Ishikawa (cell line): Measurements from ENCODE around the gene APBB2.

Experiments used
- CEBPB ChIP-seq: IDR thresholded peaks from 2 replicates; pipeline ENCODE4 v1.6.1; 2012
- CREB1 ChIP-seq: IDR thresholded peaks from 2 replicates; pipeline ENCODE4 v1.6.1; 2012; ENCODE audit warnings: low read depth
- EGR1 ChIP-seq: IDR thresholded peaks from 2 replicates; pipeline ENCODE4 v1.6.1; 2012
- EP300 ChIP-seq: IDR thresholded peaks from 2 replicates; pipeline ENCODE4 v1.6.1; 2012; ENCODE audit warnings: borderline replicate concordance
- FOXM1 ChIP-seq: IDR thresholded peaks from 2 replicates; pipeline ENCODE4 v1.6.1; 2012; ENCODE audit warnings: low read depth, borderline replicate concordance
- NFIC ChIP-seq: IDR thresholded peaks from 2 replicates; pipeline ENCODE4 v1.6.1; 2012
- TAF1 ChIP-seq: IDR thresholded peaks from 2 replicates; pipeline ENCODE4 v1.6.1; 2012; ENCODE audit warnings: low read depth, mild to moderate bottlenecking
- TF ChIP-seq, protein P1 (sequence below): IDR thresholded peaks from 2 replicates; pipeline ENCODE4 v1.6.1; 2012; ENCODE audit warnings: low read depth, mild to moderate bottlenecking

DNA sequence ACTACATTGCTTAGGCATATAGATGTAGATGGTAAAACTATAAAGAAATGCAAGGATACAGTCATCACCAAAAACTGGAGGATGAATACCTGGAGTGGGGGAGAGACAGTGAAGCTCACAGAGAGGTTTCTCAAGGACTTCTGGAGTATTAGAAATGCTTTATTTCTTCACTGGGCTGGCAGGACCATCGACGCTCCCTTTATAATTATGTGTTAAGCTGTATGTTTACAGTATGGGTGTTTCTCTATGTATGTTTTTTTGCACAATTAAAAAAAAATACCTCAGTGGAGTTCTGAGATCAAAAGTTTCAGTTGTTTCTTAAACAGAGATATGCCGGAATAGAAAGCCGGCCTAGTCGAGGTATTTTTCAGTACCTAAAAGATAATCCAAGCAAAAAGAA lies 263.3 kb downstream of the APBB2 start:
- TF ChIP-seq EP300 (no peak), FOXM1 (no peak), CEBPB (no peak), NFIC (no peak), EGR1 (no peak), CREB1 (no peak), TAF1 (no peak)
- TF ChIP-seq, protein P1, sequence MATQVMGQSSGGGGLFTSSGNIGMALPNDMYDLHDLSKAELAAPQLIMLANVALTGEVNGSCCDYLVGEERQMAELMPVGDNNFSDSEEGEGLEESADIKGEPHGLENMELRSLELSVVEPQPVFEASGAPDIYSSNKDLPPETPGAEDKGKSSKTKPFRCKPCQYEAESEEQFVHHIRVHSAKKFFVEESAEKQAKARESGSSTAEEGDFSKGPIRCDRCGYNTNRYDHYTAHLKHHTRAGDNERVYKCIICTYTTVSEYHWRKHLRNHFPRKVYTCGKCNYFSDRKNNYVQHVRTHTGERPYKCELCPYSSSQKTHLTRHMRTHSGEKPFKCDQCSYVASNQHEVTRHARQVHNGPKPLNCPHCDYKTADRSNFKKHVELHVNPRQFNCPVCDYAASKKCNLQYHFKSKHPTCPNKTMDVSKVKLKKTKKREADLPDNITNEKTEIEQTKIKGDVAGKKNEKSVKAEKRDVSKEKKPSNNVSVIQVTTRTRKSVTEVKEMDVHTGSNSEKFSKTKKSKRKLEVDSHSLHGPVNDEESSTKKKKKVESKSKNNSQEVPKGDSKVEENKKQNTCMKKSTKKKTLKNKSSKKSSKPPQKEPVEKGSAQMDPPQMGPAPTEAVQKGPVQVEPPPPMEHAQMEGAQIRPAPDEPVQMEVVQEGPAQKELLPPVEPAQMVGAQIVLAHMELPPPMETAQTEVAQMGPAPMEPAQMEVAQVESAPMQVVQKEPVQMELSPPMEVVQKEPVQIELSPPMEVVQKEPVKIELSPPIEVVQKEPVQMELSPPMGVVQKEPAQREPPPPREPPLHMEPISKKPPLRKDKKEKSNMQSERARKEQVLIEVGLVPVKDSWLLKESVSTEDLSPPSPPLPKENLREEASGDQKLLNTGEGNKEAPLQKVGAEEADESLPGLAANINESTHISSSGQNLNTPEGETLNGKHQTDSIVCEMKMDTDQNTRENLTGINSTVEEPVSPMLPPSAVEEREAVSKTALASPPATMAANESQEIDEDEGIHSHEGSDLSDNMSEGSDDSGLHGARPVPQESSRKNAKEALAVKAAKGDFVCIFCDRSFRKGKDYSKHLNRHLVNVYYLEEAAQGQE: no peak
